Measurements from ENCODE around the gene FAR2.
"Not testable (repeated sequence)": the region's sequence is repeated elsewhere in the genome, so short reads cannot be mapped to it uniquely, and the experiment has no call there.

Gene FAR2

GRCh38 chr12:29286081-29286790 is 137.2 kb downstream of the FAR2 start:
- no peak for DNase-seq

DNA sequence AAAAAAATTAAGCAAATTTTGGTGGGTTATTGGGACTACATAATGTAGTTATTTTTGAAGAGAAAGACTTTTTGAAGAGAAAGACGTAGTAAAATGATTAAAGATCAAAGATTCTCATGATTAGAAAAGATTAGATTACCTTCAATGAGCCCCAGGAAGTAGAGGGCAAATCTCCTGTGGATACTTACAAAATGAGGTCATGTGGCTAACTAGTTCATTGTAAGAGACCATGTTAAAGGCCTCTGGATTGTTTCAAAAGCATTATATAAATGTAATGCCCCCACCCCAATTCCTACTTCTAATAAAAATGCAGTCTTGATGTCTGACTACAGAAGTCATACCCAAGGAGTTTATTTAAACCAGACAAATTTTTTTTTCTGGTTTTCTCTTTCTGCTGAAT is 138.5 kb downstream of the FAR2 start:
- no peak for DNase-seq

DNA sequence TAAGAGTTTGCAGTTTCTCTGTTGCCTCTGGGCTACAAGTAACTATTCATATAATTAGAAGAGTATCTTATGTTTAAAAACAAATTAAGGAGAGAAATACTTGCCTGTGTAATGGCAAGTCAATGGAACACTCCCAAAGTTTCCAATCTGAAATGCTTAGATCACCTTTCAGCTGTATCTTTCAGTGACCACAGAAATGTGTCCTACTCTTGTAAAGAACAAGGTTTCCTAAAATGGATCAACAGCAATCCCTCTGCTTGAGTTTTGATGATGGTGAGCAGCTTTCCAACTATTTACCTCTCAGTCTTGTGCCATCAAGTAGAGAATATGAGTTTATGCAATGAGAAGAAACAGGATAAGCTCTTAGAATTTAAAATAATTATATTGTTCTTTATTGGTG is 139.0 kb downstream of the FAR2 start:
- DNase-seq, result no peak

DNA sequence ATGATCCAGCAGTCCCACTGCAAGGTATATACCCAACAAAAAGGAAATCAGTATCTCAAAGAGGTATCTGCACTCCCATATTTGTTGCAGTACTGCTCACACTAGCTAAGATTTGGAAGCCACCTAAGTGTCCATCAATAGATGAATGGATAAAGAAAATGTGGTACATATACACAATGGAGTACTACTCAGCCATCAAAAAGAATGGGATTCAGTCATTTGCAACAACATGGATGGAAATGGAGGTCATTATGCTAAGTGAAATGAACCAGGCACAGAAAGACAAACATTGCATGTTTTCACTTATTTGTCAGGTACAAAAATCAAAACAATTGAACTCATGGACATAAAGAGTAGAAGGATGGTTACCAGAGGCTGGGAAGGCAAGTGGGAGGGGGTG is 141.4 kb downstream of the FAR2 start:
- not testable (repeated sequence) for DNase-seq

- no peak for DNase-seq
Measured at GRCh38 chr12:29291226-29291625, 142.1 kb downstream of the FAR2 start.

GRCh38 chr12:29299633-29300032 is 150.6 kb downstream of the FAR2 start:
- DNase-seq, result no peak

GRCh38 chr12:29301114-29301513 is 152.0 kb downstream of the FAR2 start:
- DNase-seq, result no peak

GRCh38 chr12:29304388-29304787 is 155.3 kb downstream of the FAR2 start:
- no peak for DNase-seq

- DNase-seq, result no peak
Measured at GRCh38 chr12:29306266-29306665, 157.2 kb downstream of the FAR2 start.

- DNase-seq, result no peak
Measured at GRCh38 chr12:29306682-29307081, 157.6 kb downstream of the FAR2 start.

DNA sequence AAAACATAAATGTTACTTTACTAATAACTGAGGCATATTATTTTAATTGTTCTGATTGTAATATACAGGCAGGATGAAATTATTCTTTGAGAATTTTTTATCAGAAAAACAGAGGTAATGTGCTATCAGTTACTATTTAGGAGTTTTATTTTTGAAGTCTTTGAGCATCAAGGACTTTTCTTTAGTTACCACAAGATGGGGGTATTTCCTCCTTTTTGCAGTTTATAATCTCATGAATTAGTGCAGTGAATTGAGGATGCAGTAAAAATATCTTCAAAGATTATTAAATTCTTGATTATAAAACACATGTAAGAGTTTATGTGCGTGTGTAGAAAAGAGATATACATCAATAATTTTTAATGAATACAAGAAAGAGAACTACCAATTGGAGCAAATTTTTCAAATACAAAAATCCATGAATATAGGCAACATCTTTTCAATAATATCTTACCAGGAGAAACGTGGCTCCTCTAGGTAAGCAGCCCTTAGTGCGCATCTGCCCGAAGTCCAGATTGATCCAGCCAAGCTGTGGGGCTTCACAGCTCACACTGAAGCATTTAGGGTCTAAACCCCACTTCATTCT is 160.3 kb downstream of the FAR2 start:
- no peak for DNase-seq

DNA sequence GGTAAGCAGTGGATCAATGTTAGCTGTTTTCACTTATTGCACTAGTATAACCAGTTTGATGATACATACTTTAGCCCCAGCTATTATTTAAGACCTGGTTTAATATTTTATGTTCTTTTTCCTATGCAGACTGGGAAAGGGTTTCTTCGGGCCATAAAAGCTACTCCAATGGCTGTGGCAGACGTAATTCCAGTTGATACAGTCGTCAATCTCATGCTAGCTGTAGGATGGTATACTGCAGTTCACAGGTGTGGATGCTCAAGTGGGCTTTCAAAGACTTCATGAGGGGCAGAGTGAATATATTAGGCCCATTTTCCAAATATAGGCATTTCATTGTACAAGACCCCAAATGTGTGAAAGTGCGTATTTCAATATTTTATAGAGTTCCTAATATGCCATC is 161.8 kb downstream of the FAR2 start:
- no peak for DNase-seq

DNA sequence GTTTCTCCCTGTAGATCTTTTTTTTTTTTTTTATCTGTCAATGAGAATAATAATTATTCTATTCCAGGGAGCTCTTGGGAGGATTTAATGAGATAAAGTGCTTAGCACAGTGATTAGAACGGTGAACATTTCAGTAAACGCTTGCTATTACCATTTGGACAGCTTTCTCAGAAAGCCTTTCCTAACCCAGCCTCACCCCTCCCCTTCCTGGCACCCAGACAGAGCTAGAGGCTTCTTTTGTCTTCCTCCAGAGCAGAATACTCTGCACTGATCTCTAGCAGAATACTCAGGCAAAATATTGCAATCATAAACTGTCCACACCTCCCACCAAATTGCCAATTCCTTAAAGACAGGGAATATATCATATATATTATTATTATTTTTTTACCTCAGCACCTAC is 165.3 kb downstream of the FAR2 start:
- no peak for DNase-seq

GRCh38 chr12:29316752-29317151 is 167.7 kb downstream of the FAR2 start:
- no peak for DNase-seq

DNA sequence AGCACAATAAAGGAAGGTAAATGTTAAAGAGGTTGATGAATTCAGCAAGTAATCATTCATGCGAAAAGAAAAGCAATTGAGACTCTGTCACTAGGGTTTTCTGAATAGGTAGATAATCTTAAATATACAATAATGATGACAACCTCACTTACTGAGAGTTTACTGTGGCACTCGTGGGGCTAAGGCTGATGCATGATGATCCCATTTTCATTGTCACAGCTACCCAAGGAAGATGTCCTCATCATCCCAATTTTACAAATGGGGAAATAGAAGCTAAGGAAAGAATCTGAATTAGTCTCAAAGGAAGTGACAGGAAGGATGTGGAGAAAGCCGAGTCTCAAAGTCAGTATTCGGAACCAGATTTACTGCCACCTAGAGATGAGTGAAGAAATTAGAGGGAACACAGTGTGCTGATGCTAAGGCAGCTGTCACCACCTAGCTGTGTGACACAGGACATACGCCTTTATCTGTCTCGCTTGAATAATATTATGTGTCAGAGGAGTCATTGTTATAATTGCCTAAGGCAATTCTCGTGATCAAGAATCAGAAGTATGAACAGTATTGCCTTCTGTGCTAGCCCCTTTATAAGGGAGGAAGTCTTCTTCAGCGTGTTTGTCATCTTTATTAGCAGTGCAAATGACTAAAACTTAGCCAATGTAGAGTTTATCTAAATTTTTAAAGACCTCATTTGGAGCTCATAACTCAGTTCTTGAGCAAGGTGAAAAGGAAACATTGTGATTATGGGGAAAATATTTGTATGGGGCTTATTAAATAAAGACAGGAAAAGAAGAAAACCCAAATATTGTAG is 168.7 kb downstream of the FAR2 start:
- DNase-seq, result peak; percentile 22 to 31

DNA sequence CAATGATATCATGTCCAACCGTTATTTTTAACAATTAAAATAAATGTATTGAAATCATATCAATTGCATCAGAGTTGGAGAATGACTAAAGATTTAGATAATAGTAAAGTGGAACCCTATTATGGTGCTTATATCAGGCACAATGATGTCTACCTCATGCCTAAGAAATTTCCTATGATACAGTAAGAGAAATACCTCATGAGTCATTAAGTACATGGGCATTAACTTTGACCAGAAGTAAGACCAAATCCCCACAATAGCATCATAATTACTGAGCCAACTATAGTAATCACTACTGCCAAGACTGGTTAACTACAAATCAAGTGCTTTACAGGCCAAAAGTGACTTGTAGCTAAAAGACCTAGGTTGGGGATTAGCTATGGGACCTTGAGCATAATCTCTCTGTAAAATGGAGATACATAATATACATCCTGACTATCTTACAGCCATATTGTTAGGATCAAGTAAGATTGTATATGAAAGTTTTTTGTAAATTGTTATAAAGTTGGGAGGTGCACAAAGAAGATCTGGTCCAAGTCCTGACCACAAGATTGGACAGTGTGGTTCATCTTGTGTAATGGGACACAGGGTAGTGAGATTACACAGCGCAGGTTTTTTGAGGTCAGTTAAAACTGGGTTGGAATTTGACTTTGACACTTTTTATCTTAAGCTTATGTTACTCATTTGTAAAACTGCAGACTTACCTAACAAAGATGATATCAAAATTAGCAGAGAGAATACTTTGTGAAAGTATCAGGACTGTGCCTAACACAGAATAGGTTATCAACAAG is 171.4 kb downstream of the FAR2 start:
- DNase-seq, result no peak

GRCh38 chr12:29322157-29322556 is 173.1 kb downstream of the FAR2 start:
- no peak for DNase-seq

DNA sequence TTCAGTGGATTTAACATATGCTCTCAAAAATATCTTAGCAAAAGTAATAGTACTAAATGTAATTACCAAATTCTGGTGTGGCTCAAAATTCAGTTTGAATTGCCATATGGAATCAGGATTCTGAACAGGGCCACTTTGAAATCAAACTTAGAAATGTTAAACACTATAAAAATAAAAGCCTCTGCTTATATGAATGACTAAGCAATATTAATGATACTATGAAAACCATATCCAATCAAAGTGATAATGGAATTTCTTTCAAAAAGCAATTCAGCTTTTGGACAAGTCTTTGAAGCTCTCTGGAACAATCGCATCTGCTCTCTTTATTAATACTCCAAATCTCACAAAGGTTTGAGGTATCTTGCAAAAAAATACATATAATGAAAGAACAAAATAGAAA is 180.3 kb downstream of the FAR2 start:
- DNase-seq, result no peak

GRCh38 chr12:29333178-29333577 is 184.1 kb downstream of the FAR2 start:
- DNase-seq, result no peak

DNA sequence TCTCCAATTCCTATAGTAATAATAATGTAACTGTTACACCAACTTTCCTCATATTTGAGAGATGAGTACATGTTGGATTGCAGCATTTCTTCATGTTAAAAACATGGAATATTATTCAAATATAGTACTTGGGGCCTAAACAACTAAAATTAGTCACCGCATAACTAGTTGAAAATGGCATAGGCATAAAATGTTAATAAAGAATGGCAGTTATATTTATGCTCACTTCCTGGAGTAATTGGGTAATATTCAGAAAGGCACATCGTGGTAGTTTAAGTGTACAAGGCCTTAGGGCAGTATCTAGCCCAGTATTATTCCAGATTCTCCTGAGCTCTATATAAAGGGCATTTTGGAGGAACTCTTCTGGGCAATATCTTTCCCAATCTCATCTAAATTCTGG is 185.9 kb downstream of the FAR2 start:
- DNase-seq, result no peak

DNA sequence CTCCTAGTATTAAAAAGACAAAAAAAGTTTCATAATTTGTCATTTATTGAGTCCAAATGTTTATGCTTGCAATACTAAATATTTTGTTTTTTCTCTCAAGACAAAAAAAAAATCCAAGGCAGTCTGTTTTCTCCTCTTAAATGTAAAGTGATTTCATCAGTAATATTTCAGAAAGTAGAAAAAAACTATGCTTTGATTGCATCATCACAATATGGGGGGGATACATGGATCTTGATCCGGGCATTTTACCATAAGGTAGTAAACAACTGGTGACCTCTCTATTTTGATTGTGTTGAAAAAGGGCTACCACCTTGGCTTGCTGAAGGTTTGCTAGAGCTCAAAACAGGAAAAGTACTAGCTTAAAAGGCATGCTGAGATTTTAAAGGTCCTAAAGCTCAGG is 188.2 kb downstream of the FAR2 start:
- DNase-seq, result no peak

DNA sequence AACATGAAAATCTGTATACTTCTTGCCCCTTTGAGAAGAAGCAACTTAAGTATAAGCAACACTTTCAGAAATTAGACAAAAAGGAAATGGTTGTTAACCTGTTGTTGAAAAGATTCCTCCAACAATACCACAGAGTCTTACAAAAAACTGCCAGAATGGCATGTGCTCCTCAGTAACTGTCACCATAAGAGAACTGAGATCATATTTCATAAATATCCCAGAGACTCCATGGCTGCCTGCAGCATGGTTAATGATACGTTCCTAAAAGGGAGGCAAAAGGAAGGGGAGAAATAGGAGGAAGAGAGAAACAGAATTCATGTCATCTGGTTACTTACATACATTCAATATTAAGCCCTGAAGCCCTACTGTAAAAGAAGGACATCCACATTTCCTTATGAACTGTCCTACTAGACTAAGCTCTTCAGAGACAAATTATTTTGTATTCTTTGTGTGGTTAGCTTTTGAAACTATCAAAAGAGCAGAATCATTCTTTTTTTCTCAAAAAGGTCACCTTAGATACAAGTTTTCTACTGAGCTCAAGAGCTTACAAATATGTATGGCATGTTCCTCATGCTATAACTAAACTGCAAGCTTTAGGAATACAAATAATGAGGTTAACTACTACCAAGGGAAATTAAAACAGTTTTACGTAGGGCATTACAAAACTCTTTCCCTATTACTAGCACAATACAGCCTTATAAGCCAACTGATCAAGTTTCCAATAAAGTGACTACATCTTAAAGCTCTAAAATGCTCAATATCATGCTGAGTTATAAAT is 194.1 kb downstream of the FAR2 start:
- DNase-seq, result no peak

Measured in activated CD4-positive, alpha-beta T cell treated with anti-CD3 and anti-CD28 coated beads for 4 hours (primary cell).